GM12878 (cell line): Measurements from ENCODE around the gene ISG20L2. TPM values are rescaled to one million over a fixed set of nuclear protein-coding genes. Genes with fewer than 3 reads are reported as not detected.
A peak's percentile ranks its signal among the peaks of the same experiment; 100 is the strongest.

Source experiments
- ATAC-seq: fragments of 200-7000 bp; cut with Tn5 transposase; 3 replicates; pipeline ENCODE4 v1.9.1; 2020; ENCODE audit warnings: mild to moderate bottlenecking, moderate library complexity
- Bru-seq: library from RNA; stranded (reverse); fragments of 400-500 nt; gene quantifications from one replicate; lab custom pipeline; 2021; lab: Mats Ljungman, UMichigan
- BruChase-seq, 2 experiments: library from RNA; stranded (reverse); fragments of 400-500 nt; gene quantifications; one replicate each; lab custom pipeline; 2021; lab: Mats Ljungman, UMichigan
- BruUV-seq: library from RNA; stranded (reverse); fragments of 400-500 nt; replicated peaks from 2 replicates; lab custom pipeline; 2021; lab: Mats Ljungman, UMichigan
- CTCF ChIA-PET: fragments of 300-600 bp; sonication (Branson Sonifier 250); formaldehyde crosslinking; extraction: SDS; loops from one replicate; lab custom pipeline; 2021; ENCODE audit warnings: inconsistent platforms; lab: Yijun Ruan, JAX
- POLR2A ChIA-PET: fragments of 350-600 bp; formaldehyde crosslinking; extraction: SDS; loops from one replicate; lab custom pipeline; 2021; ENCODE audit warnings: inconsistent platforms; lab: Charles Lee
- RAD21 ChIA-PET: fragments of 300-600 bp; sonication (Branson Sonifier 250); formaldehyde crosslinking; loops from one replicate; lab custom pipeline; 2023; ENCODE audit warnings: antibody characterized with exemption; ENCODE audit not compliant: unreplicated experiment; lab: Charles Lee
- SMC1A ChIA-PET: fragments of 300-600 bp; sonication (Branson Sonifier 250); formaldehyde crosslinking; loops from one replicate; lab custom pipeline; 2023; ENCODE audit not compliant: unreplicated experiment, uncharacterized antibody; lab: Charles Lee
- DNase-seq: peaks from one replicate; pipeline ENCODE4 v3.0.0-alpha.2; 2011; ENCODE audit warnings: low read depth, low spot score
- FAIRE-seq: peaks from 3 replicates; lab custom pipeline; 2011; peaks lifted over from hg19 to GRCh38; lab: Jason Lieb, UNC
- H2AFZ ChIP-seq: 2 replicates; pipeline ENCODE4 v1.6.0; 2011; ENCODE audit warnings: low read depth, low read length, control low read depth; ENCODE audit not compliant: control insufficient read depth
- H3K27ac ChIP-seq: 2 replicates; pipeline ENCODE4 v1.5.1; 2011; ENCODE audit warnings: control low read depth; ENCODE audit not compliant: control insufficient read depth, insufficient read depth
- H3K27me3 ChIP-seq, 2 experiments: replicated peaks in 1 of 2; 2 replicates each; pipeline versions ENCODE4 v1.6.0 to v1.6.1; 2011; ENCODE audit warnings: low read length in 1 of 2; ENCODE audit not compliant: control insufficient read depth in 2 of 2, insufficient read depth in 2 of 2
- H3K36me3 ChIP-seq, 2 experiments: 2 replicates each; pipeline ENCODE4 v1.5.1; 2011; ENCODE audit warnings: low read length in 1 of 2; ENCODE audit not compliant: control insufficient read depth in 2 of 2, insufficient read depth in 2 of 2
- H3K4me1 ChIP-seq: 2 replicates; pipeline ENCODE4 v1.6.1; 2011; ENCODE audit warnings: mild to moderate bottlenecking, low read length, moderate library complexity, mixed read lengths; ENCODE audit not compliant: control insufficient read depth, insufficient read depth
- H3K4me2 ChIP-seq: 2 replicates; pipeline ENCODE4 v1.6.0; 2011; ENCODE audit warnings: control low read depth; ENCODE audit not compliant: control insufficient read depth, insufficient read depth
- H3K4me3 ChIP-seq: fragments of 200-600 bp; sonication (generic); 2 replicates; pipeline ENCODE4 v1.5.1; 2016
- H3K79me2 ChIP-seq: 2 replicates; pipeline ENCODE4 v1.6.0; 2011; ENCODE audit warnings: low read length; ENCODE audit not compliant: control insufficient read depth, insufficient read depth
- H3K9ac ChIP-seq: 2 replicates; pipeline ENCODE4 v1.8.0; 2011; ENCODE audit warnings: low read length, control low read depth, mixed read lengths; ENCODE audit not compliant: control insufficient read depth, insufficient read depth
- H3K9me3 ChIP-seq: replicated peaks from 3 replicates; pipeline ENCODE4 v1.5.1; 2011; ENCODE audit warnings: mild to moderate bottlenecking, low read length; ENCODE audit not compliant: control insufficient read depth, insufficient read depth
- H4K20me1 ChIP-seq: 2 replicates; pipeline ENCODE4 v1.6.0; 2011; ENCODE audit not compliant: control insufficient read depth, insufficient read depth
- IKZF1 ChIP-seq: fragments of 450-650 bp; conservative IDR thresholded peaks from 2 replicates; pipeline ENCODE4 v1.6.1; 2017; ENCODE audit warnings: antibody characterized with exemption, mild to moderate bottlenecking
- MXI1 ChIP-seq: fragments of 150-350 bp; IDR thresholded peaks from 2 replicates; pipeline ENCODE4 v1.6.1; 2011; ENCODE audit warnings: low read depth, mild to moderate bottlenecking, inconsistent platforms, low read length, improper control_type of control experiment
- STAT1 ChIP-seq: fragments of 450-650 bp; conservative IDR thresholded peaks from 2 replicates; pipeline ENCODE4 v1.6.1; 2014; ENCODE audit warnings: antibody characterized with exemption, mild to moderate bottlenecking
- WGBS: methylation state at CpG from one replicate; pipeline ENCODE4 v1.1.6; 2016; ENCODE audit warnings: low lambda C conversion rate; ENCODE audit not compliant: insufficient replicate concordance, insufficient coverage; ENCODE audit errors: missing lambda C conversion rate; 5-methylcytosine and 5-hydroxymethylcytosine counted together
- in situ Hi-C: fragments of 300-500 bp; cut with MboI; formaldehyde crosslinking; loops from 9 replicates; pipeline ENCODE4 v1.14.3; 2018; ENCODE audit warnings: mixed read lengths
- intact Hi-C: fragments of 100-400 bp; cut with micrococcal nuclease; formaldehyde crosslinking; loops from one replicate; pipeline ENCODE4 v1.14.2; 2022; ENCODE audit not compliant: unreplicated experiment
- long read RNA-seq, 2 experiments: library from polyadenylated mRNA; unstranded; transcript quantifications; one replicate each; pipeline ENCODE4 v2.0.0, GENCODE V29; 2019 to 2020
- polyA minus RNA-seq, 3 experiments: library from RNA; depleted of rRNA, polyadenylated mRNA; stranded (reverse); fragments of >200 nt; gene quantifications; 2 replicates each; pipeline ENCODE4 v1.2.3, GENCODE V29; 2011
- polyA plus RNA-seq, 11 experiments: library from polyadenylated mRNA; depleted of rRNA in 4 of 11; unstranded in 6 of 11; stranded (reverse) in 5 of 11; fragments of >200 nt; fragmentation: Nextera tagmentation in 4 of 11; fragmentation: Illumina TruSeq in 1 of 11; extraction: Ambion mirVana in 4 of 11; extraction: Trizol in 1 of 11; gene quantifications; 1 replicate in 1 of 11; 2 replicates in 10 of 11; pipeline versions ENCODE4 v1.2.1 to v1.2.3, GENCODE V29; 2011 to 2016; ENCODE audit warnings: inconsistent platforms in 2 of 11, missing spikeins in 2 of 11, low read depth in 1 of 11
- total RNA-seq, 4 experiments: library from RNA; depleted of rRNA in 3 of 4; stranded (reverse); fragments of >200 nt in 3 of 4; fragmentation: Illumina TruSeq in 1 of 4; extraction: Trizol in 1 of 4; gene quantifications; 2 replicates each; pipeline versions ENCODE4 v1.2.1 to v1.2.3, GENCODE V29; 2013 to 2021
- TF ChIP-seq, protein P1 (sequence below): fragments of 450-650 bp; IDR thresholded peaks from 2 replicates; pipeline ENCODE4 v1.6.1; 2016; ENCODE audit warnings: mild to moderate bottlenecking, moderate library complexity, borderline replicate concordance
- TF ChIP-seq, protein P2 (sequence below): fragments of 450-650 bp; IDR thresholded peaks from 2 replicates; pipeline ENCODE4 v1.6.1; 2016; ENCODE audit warnings: mild to moderate bottlenecking

Gene ISG20L2, protein sequence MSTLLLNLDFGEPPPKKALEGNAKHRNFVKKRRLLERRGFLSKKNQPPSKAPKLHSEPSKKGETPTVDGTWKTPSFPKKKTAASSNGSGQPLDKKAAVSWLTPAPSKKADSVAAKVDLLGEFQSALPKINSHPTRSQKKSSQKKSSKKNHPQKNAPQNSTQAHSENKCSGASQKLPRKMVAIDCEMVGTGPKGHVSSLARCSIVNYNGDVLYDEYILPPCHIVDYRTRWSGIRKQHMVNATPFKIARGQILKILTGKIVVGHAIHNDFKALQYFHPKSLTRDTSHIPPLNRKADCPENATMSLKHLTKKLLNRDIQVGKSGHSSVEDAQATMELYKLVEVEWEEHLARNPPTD
- 36.3 and 40.0 TPM in 2 replicates for total RNA-seq (2013; cell fraction: nucleolus; rRNA removed)
- total RNA-seq (2014; rRNA removed) (42.1 and 44.8 TPM in 2 replicates), total RNA-seq (2014; rRNA removed; fragmentation: Illumina TruSeq; extraction: Trizol) (49.2 and 55.7 TPM in 2 replicates), total RNA-seq (2021) (40.0 and 48.3 TPM in 2 replicates), polyA plus RNA-seq (2011; rRNA removed) (43.9 and 55.3 TPM in 2 replicates), polyA plus RNA-seq (2014; fragmentation: Illumina TruSeq; extraction: Trizol) (111 and 112 TPM in 2 replicates), polyA plus RNA-seq (2014; fragmentation: Nextera tagmentation; extraction: Ambion mirVana) (10 to 100 TPM; 16.4 to 26.1 TPM), polyA plus RNA-seq (2014; rRNA removed) (49.2 and 56.2 TPM in 2 replicates), polyA plus RNA-seq (2016; fragmentation: Nextera tagmentation; extraction: Ambion mirVana) (10 to 100 TPM; 45.5 to 47.7 TPM), polyA minus RNA-seq (2011; rRNA and poly(A)+ RNA removed) (48.7 and 57.9 TPM in 2 replicates), Bru-seq, nascent RNA (percentile 92 among the genes with signal in this experiment), BruChase-seq, experiment 1, labeled RNA remaining after a 6-hour chase (percentile 91 among the genes with signal in this experiment), BruChase-seq, experiment 2, labeled RNA remaining after a 2-hour chase (percentile 94 among the genes with signal in this experiment)
- 17.6 TPM for polyA plus RNA-seq (2011; ENCODE audit: low read depth)
- polyA plus RNA-seq (2011; cell fraction: cytosol; rRNA removed), result 51.6 and 54.0 TPM in 2 replicates
- 18.7 and 24.4 TPM in 2 replicates for polyA plus RNA-seq (2011; cell fraction: nucleus; rRNA removed)
- polyA plus RNA-seq (2012), result 26.9 and 27.9 TPM in 2 replicates
- 14.0 and 14.8 TPM in 2 replicates for polyA minus RNA-seq (2011; cell fraction: cytosol; rRNA and poly(A)+ RNA removed)
- polyA minus RNA-seq (2011; cell fraction: nucleus; rRNA and poly(A)+ RNA removed), result 29.0 and 51.5 TPM in 2 replicates
- long read RNA-seq, experiment 1, transcript ISG20L2-202 (4 exons, 2,310 nt), result minor isoform, 14 of 37 reads
- long read RNA-seq, experiment 1, transcript ISG20L2-201 (3 exons, 3,303 nt), result major isoform, 15 of 37 reads
- long read RNA-seq, experiment 1, partial matches to known transcripts, result 2 of 37 reads
- long read RNA-seq, experiment 1, other reads (novel, unspliced or antisense), result 6 of 37 reads
- long read RNA-seq, experiment 2, transcript ISG20L2-201 (3 exons, 3,303 nt), result major isoform, 58 of 123 reads
- long read RNA-seq, experiment 2, transcript ISG20L2-202 (4 exons, 2,310 nt), result minor isoform, 26 of 123 reads
- long read RNA-seq, experiment 2, partial matches to known transcripts, result 15 of 123 reads
- long read RNA-seq, experiment 2, other reads (novel, unspliced or antisense), result 24 of 123 reads

DNA sequence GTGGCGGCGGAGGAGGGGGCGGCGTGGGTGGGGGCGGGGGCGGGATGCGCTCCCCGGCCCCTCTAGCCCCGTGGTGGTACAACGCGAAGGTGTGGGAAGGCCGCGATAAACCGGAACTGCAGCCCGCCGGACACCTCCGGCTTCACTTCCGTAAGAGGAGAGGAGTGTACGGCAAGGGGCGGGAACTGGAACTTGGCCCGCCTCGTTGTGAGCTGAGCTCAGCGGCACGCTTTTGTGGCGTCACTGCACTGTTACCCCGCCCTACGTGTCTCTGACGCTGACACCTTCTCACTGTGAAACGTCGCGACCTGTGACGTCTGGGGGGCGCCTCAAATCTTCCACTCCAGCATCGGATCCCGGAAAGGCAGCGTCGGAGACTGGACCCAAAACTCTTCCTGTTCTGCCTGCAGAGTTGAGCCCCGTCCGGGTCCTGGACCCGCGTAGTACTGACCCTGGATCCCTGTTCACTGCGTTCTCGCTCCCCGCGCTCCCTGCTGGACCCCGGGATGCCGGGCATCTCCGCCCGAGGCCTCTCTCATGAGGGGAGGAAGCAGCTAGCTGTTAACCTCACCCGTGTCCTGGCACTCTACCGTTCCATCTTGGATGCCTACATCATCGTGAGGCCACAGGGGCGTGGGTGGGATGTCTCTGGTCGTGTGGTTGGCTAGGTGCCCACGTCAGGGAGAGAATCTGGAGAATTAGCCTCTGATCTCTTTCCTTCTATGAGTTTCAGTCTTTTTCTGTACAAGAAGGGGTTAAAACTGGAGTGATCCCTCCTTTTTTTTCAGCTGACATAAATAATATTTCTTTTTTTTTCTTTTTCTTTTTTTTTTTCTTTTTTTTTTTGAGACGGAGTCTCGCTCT is at the start of gene ISG20L2:
Gene ISG20L2 (minus strand): TSS at position 168 of the 864 bp plus-strand sequence. CDS start 1,114 bp downstream, outside the sequence.
- SMC1A ChIA-PET, result interaction anchor here (1.0 to 10.0 kb wide), 11 partner anchors 12 to 162 kb away, joined by 3 to 168 read pairs (median 50); partner anchors contain the start of genes HDGF, INSRR, MRPL24 and NTRK1
- no peaks in the 10 kb centered on the region for H3K9me3 ChIP-seq
- ATAC-seq (peak; percentile 85), DNase-seq (peak; percentile 92), FAIRE-seq (peak; percentile 95)
- POLR2A ChIA-PET, result interaction anchor here (0.6 to 7.0 kb wide), 18 partner anchors 9 to 240 kb away, joined by 3 to 75 read pairs (median 5); partner anchors contain the start of genes HDGF, MRPL24, NAXE and PRCC
- peak within 1 kb of the TSS; percentile 100 for H3K4me3 ChIP-seq
- peak within 1 kb of the TSS; percentile 76 for H2AFZ ChIP-seq
- H3K9ac ChIP-seq, result peak within 1 kb of the TSS; percentile 98
- H3K4me1 ChIP-seq, result peaks cover 9% of the 10 kb centered on the region
- RAD21 ChIA-PET, result interaction anchor here (0.8 to 7.1 kb wide), 14 partner anchors 10 to 162 kb away, joined by 3 to 173 read pairs (median 29); partner anchors contain the start of genes HDGF, INSRR, MRPL24 and NTRK1
- H4K20me1 ChIP-seq, result peaks cover 7% of the 10 kb centered on the region
- H3K4me2 ChIP-seq, result peak within 1 kb of the TSS; percentile 99
- peaks cover 61% of the 10 kb centered on the region for H3K79me2 ChIP-seq
- WGBS, result 1% methylated on average over 47 of the region's 57 CpGs
- in situ Hi-C loops (no loop called here), intact Hi-C loops (loop anchor here (1.0 to 10.0 kb wide), 4 partner anchors 12 to 104 kb away; partner anchors contain the start of genes MRPL24 and PRCC)
- peaks cover 6 to 10% of the 10 kb centered on the region in 2 experiments for H3K36me3 ChIP-seq
- TSS peak; percentile 90 for BruUV-seq
- H3K27ac ChIP-seq, result peak within 1 kb of the TSS; percentile 91
- no peaks in the 10 kb centered on the region for H3K27me3 ChIP-seq
- CTCF ChIA-PET, result interaction anchor here (0.9 to 11.2 kb wide), 19 partner anchors 10 to 240 kb away, joined by 3 to 433 read pairs (median 53); partner anchors contain the start of genes CRABP2, INSRR, MRPL24 and NAXE
- TF ChIP-seq MXI1 (peak; percentile 68; the same call in 1 of the 2 replicates), IKZF1 (peak; percentile 60), STAT1 (peak; percentile 92; the same call in 1 of the 2 replicates)
- TF ChIP-seq, protein P1, sequence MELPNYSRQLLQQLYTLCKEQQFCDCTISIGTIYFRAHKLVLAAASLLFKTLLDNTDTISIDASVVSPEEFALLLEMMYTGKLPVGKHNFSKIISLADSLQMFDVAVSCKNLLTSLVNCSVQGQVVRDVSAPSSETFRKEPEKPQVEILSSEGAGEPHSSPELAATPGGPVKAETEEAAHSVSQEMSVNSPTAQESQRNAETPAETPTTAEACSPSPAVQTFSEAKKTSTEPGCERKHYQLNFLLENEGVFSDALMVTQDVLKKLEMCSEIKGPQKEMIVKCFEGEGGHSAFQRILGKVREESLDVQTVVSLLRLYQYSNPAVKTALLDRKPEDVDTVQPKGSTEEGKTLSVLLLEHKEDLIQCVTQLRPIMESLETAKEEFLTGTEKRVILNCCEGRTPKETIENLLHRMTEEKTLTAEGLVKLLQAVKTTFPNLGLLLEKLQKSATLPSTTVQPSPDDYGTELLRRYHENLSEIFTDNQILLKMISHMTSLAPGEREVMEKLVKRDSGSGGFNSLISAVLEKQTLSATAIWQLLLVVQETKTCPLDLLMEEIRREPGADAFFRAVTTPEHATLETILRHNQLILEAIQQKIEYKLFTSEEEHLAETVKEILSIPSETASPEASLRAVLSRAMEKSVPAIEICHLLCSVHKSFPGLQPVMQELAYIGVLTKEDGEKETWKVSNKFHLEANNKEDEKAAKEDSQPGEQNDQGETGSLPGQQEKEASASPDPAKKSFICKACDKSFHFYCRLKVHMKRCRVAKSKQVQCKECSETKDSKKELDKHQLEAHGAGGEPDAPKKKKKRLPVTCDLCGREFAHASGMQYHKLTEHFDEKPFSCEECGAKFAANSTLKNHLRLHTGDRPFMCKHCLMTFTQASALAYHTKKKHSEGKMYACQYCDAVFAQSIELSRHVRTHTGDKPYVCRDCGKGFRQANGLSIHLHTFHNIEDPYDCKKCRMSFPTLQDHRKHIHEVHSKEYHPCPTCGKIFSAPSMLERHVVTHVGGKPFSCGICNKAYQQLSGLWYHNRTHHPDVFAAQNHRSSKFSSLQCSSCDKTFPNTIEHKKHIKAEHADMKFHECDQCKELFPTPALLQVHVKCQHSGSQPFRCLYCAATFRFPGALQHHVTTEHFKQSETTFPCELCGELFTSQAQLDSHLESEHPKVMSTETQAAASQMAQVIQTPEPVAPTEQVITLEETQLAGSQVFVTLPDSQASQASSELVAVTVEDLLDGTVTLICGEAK, result peak; percentile 73; the same call in 1 of the 2 replicates
- TF ChIP-seq, protein P2, sequence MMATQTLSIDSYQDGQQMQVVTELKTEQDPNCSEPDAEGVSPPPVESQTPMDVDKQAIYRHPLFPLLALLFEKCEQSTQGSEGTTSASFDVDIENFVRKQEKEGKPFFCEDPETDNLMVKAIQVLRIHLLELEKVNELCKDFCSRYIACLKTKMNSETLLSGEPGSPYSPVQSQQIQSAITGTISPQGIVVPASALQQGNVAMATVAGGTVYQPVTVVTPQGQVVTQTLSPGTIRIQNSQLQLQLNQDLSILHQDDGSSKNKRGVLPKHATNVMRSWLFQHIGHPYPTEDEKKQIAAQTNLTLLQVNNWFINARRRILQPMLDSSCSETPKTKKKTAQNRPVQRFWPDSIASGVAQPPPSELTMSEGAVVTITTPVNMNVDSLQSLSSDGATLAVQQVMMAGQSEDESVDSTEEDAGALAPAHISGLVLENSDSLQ, result peak; percentile 78
